Measurements from ENCODE around the gene NEO1. TPM values are rescaled to one million over a fixed set of nuclear protein-coding genes. Genes with fewer than 3 reads are reported as not detected.

Gene NEO1
- total and polyA plus RNA-seq, 2 experiments from 2014 or later, result 4.5 to 13.6 TPM

DNA sequence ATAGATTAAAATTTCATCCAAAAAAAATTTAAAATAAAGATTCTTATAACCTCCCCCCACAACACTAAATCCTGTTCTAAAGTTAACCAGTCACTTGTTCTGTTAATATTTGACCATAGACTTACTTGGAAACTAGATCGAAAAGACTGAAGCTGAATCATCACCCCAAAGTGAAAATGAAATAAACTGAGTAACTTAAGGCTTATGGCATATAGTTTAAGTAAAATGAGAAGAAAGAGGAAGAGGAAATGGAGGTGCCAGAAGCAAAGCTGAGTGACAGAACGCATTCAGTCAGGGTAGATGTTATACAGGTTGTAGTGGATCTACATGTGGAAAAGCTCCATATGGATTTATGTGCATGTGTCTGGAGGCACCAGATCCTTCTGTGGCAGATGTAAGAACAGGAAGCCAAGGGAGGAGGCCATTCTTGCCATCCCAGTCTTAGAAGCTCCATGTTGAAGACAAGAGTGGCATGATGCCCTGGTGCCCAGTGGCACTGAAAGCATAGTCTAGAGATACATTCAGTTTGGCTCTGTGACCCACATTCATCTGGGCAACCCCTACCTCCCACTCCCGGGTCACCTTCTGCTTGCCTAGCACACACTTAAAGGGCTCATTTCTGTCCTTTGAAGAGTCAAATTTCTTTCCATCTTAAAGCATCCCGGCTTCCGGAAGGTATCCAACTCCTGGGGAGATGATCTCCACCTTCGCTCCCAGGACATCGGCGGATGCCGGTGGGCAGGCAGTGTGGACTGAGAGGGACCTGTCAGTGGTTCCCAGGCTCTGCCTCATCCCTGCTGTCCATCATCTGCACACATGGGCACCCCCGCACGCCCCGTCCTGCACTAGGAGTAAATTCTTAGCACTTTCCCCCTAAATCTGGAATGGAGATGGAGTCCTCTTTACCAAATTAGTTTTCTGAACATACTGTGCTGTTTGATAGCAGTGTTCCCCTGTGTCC lies 90.8 kb downstream of the NEO1 start:
- in situ Hi-C loops (cut with MboI), result no loop called here
- Histone ChIP-seq H3K27me3 (replicated peaks; ENCODE audit: insufficient read depth) (no peaks in the 10 kb centered on the region), H3K4me1 (ENCODE audit: insufficient read depth) (no peaks in the 10 kb centered on the region), H3K9me3 (ENCODE audit: low read depth) (no peaks in the 10 kb centered on the region), H3K9ac (no peak overlapping the region), H3K27ac (no peak overlapping the region), H3K9me2 (ENCODE audit: insufficient read depth) (no peaks in the 10 kb centered on the region), H3K79me2 (ENCODE audit: insufficient read depth) (no peaks in the 10 kb centered on the region), H4K20me1 (ENCODE audit: insufficient read depth) (no peaks in the 10 kb centered on the region), H3K4me3 (no peak overlapping the region), H3F3A (ENCODE audit: insufficient read depth) (no peaks in the 10 kb centered on the region), H3K4me2 (ENCODE audit: unreplicated experiment) (no peak overlapping the region), H3K36me3 (ENCODE audit: low read depth) (no peaks in the 10 kb centered on the region), H2AFZ (no peak overlapping the region)
- TF ChIP-seq EZH2phosphoT487 (IDR thresholded peaks at IDR 0.05; ENCODE audit: insufficient read depth, low read depth) (no peak), EZH2 (IDR thresholded peaks at IDR 0.05; ENCODE audit: insufficient read depth, poor library complexity, severe bottlenecking) (no peak)
- DNase-seq, result no peak
- WGBS, 2 experiments (ENCODE audit: low coverage in 1 of 2, low lambda C conversion rate in 2 of 2, missing lambda C conversion rate in 2 of 2), result 92 to 95% methylated on average over 12 of the region's 12 CpGs

DNA sequence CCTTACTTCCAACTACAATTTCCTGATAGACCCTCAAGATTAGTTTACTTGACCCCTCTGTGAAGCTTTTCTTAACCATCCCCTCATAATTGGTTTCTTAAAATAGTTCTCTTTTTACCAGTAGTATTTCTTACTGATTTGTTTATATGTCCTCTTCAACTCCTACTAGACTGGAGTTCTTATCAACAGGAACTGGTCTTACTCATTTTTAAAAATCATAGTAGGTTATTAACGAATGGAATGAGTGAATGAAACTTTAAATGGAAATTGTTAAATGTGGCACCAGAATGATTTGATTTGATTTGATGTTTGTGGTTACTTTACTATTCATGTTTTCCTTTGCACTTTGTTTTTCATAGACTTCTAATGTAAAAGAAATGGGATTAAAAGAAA lies 91.5 kb downstream of the NEO1 start:
- no peaks in the 10 kb centered on the region for H3K9me3 ChIP-seq (ENCODE audit: low read depth)
- H3K9ac ChIP-seq, result no peak overlapping the region
- no peaks in the 10 kb centered on the region for H4K20me1 ChIP-seq (ENCODE audit: insufficient read depth)
- TF ChIP-seq EZH2phosphoT487 (IDR thresholded peaks at IDR 0.05; ENCODE audit: insufficient read depth, low read depth) (no peak), EZH2 (IDR thresholded peaks at IDR 0.05; ENCODE audit: insufficient read depth, poor library complexity, severe bottlenecking) (no peak)
- no peaks in the 10 kb centered on the region for H3K4me1 ChIP-seq (ENCODE audit: insufficient read depth)
- no peak overlapping the region for H3K27ac ChIP-seq
- no peak for DNase-seq
- H3K4me2 ChIP-seq (ENCODE audit: unreplicated experiment), result no peak overlapping the region
- H3K27me3 ChIP-seq (replicated peaks; ENCODE audit: insufficient read depth), result no peaks in the 10 kb centered on the region
- H2AFZ ChIP-seq, result no peak overlapping the region
- no peaks in the 10 kb centered on the region for H3K36me3 ChIP-seq (ENCODE audit: low read depth)
- in situ Hi-C loops (cut with MboI), result no loop called here
- H3K4me3 ChIP-seq, result no peak overlapping the region
- 83 to 88% methylated on average over 1 of the region's 1 CpG for WGBS, 2 experiments (ENCODE audit: low coverage in 1 of 2, low lambda C conversion rate in 2 of 2, missing lambda C conversion rate in 2 of 2)
- no peaks in the 10 kb centered on the region for H3K79me2 ChIP-seq (ENCODE audit: insufficient read depth)
- no peaks in the 10 kb centered on the region for H3F3A ChIP-seq (ENCODE audit: insufficient read depth)
- H3K9me2 ChIP-seq (ENCODE audit: insufficient read depth), result no peaks in the 10 kb centered on the region

DNA sequence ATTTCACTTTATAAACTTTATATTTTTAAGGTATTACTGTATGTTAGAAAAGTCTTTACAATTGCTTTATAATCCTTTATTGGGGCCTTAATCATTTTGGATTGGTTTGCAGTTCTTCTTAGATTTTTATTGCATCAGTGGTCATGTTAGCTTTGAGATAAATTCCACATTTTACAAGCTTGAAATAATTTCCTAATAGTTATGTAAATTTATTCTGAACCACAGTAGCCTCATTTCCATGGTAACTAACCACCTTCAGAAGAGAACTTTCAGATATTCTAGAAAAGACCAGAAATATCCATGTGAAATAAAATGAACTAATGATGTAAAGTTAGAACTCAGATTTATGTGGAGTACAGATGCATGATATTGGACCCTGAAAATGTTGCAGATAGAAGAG lies 94.2 kb downstream of the NEO1 start:
- no peak for DNase-seq
- TF ChIP-seq EZH2 (IDR thresholded peaks at IDR 0.05; ENCODE audit: insufficient read depth, poor library complexity, severe bottlenecking), result no peak
- H3K36me3 ChIP-seq (ENCODE audit: low read depth), result no peaks in the 10 kb centered on the region
- H4K20me1 ChIP-seq (ENCODE audit: insufficient read depth), result no peaks in the 10 kb centered on the region
- no peaks in the 10 kb centered on the region for H3K27me3 ChIP-seq (replicated peaks; ENCODE audit: insufficient read depth)
- no peak overlapping the region for H3K4me3 ChIP-seq
- H2AFZ ChIP-seq, result no peak overlapping the region
- no peak overlapping the region for H3K27ac ChIP-seq
- H3F3A ChIP-seq (ENCODE audit: insufficient read depth), result no peaks in the 10 kb centered on the region
- no peak overlapping the region for H3K9ac ChIP-seq
- no peaks in the 10 kb centered on the region for H3K79me2 ChIP-seq (ENCODE audit: insufficient read depth)
- no peaks in the 10 kb centered on the region for H3K9me2 ChIP-seq (ENCODE audit: insufficient read depth)
- in situ Hi-C loops (cut with MboI), result no loop called here
- no peaks in the 10 kb centered on the region for H3K4me1 ChIP-seq (ENCODE audit: insufficient read depth)
- H3K9me3 ChIP-seq (ENCODE audit: low read depth), result no peaks in the 10 kb centered on the region
- no peak overlapping the region for H3K4me2 ChIP-seq (ENCODE audit: unreplicated experiment)

DNA sequence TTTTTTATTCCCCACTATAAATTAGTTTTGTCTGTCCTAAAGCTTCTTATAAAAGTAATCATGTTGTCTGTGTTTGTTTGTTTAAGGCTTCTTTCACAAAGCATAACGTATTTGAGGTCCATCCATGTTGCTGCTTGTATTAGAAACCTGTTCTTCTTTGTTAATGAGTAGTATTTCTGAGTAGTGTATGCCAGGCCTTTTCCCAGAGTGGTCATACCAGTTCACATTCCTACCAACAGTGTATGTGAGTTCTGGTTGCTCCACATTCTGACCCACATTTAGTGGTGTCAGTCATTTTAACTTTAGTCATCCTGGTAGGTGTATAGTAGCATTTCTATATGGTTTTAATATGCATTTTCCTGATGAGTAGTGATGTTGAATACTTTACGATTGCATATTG lies 98.6 kb downstream of the NEO1 start:
- DNase-seq, result no peak
- Histone ChIP-seq H3F3A (ENCODE audit: insufficient read depth) (no peaks in the 10 kb centered on the region), H3K9me2 (ENCODE audit: insufficient read depth) (no peaks in the 10 kb centered on the region), H3K9ac (no peak overlapping the region), H2AFZ (no peak overlapping the region), H3K27ac (no peak overlapping the region), H3K36me3 (ENCODE audit: low read depth) (no peaks in the 10 kb centered on the region), H4K20me1 (ENCODE audit: insufficient read depth) (no peaks in the 10 kb centered on the region), H3K27me3 (replicated peaks; ENCODE audit: insufficient read depth) (no peaks in the 10 kb centered on the region), H3K79me2 (ENCODE audit: insufficient read depth) (no peaks in the 10 kb centered on the region), H3K4me3 (no peak overlapping the region), H3K4me2 (ENCODE audit: unreplicated experiment) (no peak overlapping the region), H3K4me1 (ENCODE audit: insufficient read depth) (no peaks in the 10 kb centered on the region), H3K9me3 (ENCODE audit: low read depth) (no peaks in the 10 kb centered on the region)
- WGBS, 2 experiments (ENCODE audit: low coverage in 1 of 2, low lambda C conversion rate in 2 of 2, missing lambda C conversion rate in 2 of 2), result 68 to 72% methylated on average over 2 of the region's 2 CpGs
- TF ChIP-seq EZH2 (IDR thresholded peaks at IDR 0.05; ENCODE audit: insufficient read depth, poor library complexity, severe bottlenecking), result no peak
- in situ Hi-C loops (cut with MboI), result no loop called here
